Measurements from ENCODE around the gene ST8SIA1. TPM values are rescaled to one million over a fixed set of nuclear protein-coding genes. Genes with fewer than 3 reads are reported as not detected.

The ST8SIA1 gene
- total RNA-seq, 1 experiment from 2014 or later = 1.5 TPM

- Histone ChIP-seq H3K4me3 (ENCODE audit: insufficient read depth, low read depth, low read length) (no peak overlapping the region), H3K36me3 (replicated peaks; ENCODE audit: control insufficient read depth, insufficient read depth, low read length) (no peaks in the 10 kb centered on the region), H3K27me3 (ENCODE audit: control insufficient read depth, insufficient read depth, low read length) (no peaks in the 10 kb centered on the region)
- no peak for DNase-seq
Measured at GRCh38 chr12:22228022-22228875, 106.3 kb downstream of the ST8SIA1 start.

GRCh38 chr12:22223356-22223755 is 111.2 kb downstream of the ST8SIA1 start:
- Histone ChIP-seq H3K36me3 (replicated peaks; ENCODE audit: control insufficient read depth, insufficient read depth, low read length) (no peaks in the 10 kb centered on the region), H3K4me3 (ENCODE audit: insufficient read depth, low read depth, low read length) (no peak overlapping the region), H3K27me3 (ENCODE audit: control insufficient read depth, insufficient read depth, low read length) (no peaks in the 10 kb centered on the region)
- no peak for DNase-seq

GRCh38 chr12:22217556-22217955 is 117.0 kb downstream of the ST8SIA1 start:
- Histone ChIP-seq H3K4me3 (ENCODE audit: insufficient read depth, low read depth, low read length) (no peak overlapping the region), H3K27me3 (ENCODE audit: control insufficient read depth, insufficient read depth, low read length) (no peaks in the 10 kb centered on the region), H3K36me3 (replicated peaks; ENCODE audit: control insufficient read depth, insufficient read depth, low read length) (no peaks in the 10 kb centered on the region)
- no peak for DNase-seq

GRCh38 chr12:22215467-22216253 is 118.8 kb downstream of the ST8SIA1 start:
- Histone ChIP-seq H3K27me3 (ENCODE audit: control insufficient read depth, insufficient read depth, low read length) (no peaks in the 10 kb centered on the region), H3K4me3 (ENCODE audit: insufficient read depth, low read depth, low read length) (no peak overlapping the region), H3K36me3 (replicated peaks; ENCODE audit: control insufficient read depth, insufficient read depth, low read length) (no peaks in the 10 kb centered on the region)
- no peak for DNase-seq

GRCh38 chr12:22211128-22211527 is 123.4 kb downstream of the ST8SIA1 start:
- Histone ChIP-seq H3K4me3 (ENCODE audit: insufficient read depth, low read depth, low read length) (no peak overlapping the region), H3K27me3 (ENCODE audit: control insufficient read depth, insufficient read depth, low read length) (no peaks in the 10 kb centered on the region)
- no peak for DNase-seq

GRCh38 chr12:22209422-22209821 is 125.1 kb downstream of the ST8SIA1 start:
- Histone ChIP-seq H3K4me3 (ENCODE audit: insufficient read depth, low read depth, low read length) (no peak overlapping the region), H3K36me3 (replicated peaks; ENCODE audit: control insufficient read depth, insufficient read depth, low read length) (no peaks in the 10 kb centered on the region), H3K27me3 (ENCODE audit: control insufficient read depth, insufficient read depth, low read length) (no peaks in the 10 kb centered on the region)
- DNase-seq = no peak

More at GRCh38 chr12:22211128-22211527, 123.4 kb downstream of the ST8SIA1 start:
- H3K36me3 ChIP-seq (replicated peaks; ENCODE audit: control insufficient read depth, insufficient read depth, low read length) = no peaks in the 10 kb centered on the region

GRCh38 chr12:22206111-22206728 is 128.3 kb downstream of the ST8SIA1 start:
- no peaks in the 10 kb centered on the region for H3K27me3 ChIP-seq (ENCODE audit: control insufficient read depth, insufficient read depth, low read length)
- H3K4me3 ChIP-seq (ENCODE audit: insufficient read depth, low read depth, low read length) = no peak overlapping the region
- no peak for DNase-seq
- H3K36me3 ChIP-seq (replicated peaks; ENCODE audit: control insufficient read depth, insufficient read depth, low read length) = no peaks in the 10 kb centered on the region

- Histone ChIP-seq H3K27me3 (ENCODE audit: control insufficient read depth, insufficient read depth, low read length) (no peaks in the 10 kb centered on the region), H3K36me3 (replicated peaks; ENCODE audit: control insufficient read depth, insufficient read depth, low read length) (no peaks in the 10 kb centered on the region), H3K4me3 (ENCODE audit: insufficient read depth, low read depth, low read length) (no peak overlapping the region)
- DNase-seq = no peak
Measured at GRCh38 chr12:22204391-22204790, 130.1 kb downstream of the ST8SIA1 start.

- H3K27me3 ChIP-seq (ENCODE audit: control insufficient read depth, insufficient read depth, low read length) = no peaks in the 10 kb centered on the region
- DNase-seq = no peak
- H3K36me3 ChIP-seq (replicated peaks; ENCODE audit: control insufficient read depth, insufficient read depth, low read length) = no peaks in the 10 kb centered on the region
- no peak overlapping the region for H3K4me3 ChIP-seq (ENCODE audit: insufficient read depth, low read depth, low read length)
Measured at GRCh38 chr12:22202847-22203246, 131.7 kb downstream of the ST8SIA1 start.

GRCh38 chr12:22201101-22201500 is 133.4 kb downstream of the ST8SIA1 start:
- DNase-seq = no peak
- H3K27me3 ChIP-seq (ENCODE audit: control insufficient read depth, insufficient read depth, low read length) = no peaks in the 10 kb centered on the region
- H3K4me3 ChIP-seq (ENCODE audit: insufficient read depth, low read depth, low read length) = no peak overlapping the region
- no peaks in the 10 kb centered on the region for H3K36me3 ChIP-seq (replicated peaks; ENCODE audit: control insufficient read depth, insufficient read depth, low read length)

GRCh38 chr12:22196236-22196635 is 138.3 kb downstream of the ST8SIA1 start:
- DNase-seq = no peak
- Histone ChIP-seq H3K27me3 (ENCODE audit: control insufficient read depth, insufficient read depth, low read length) (no peaks in the 10 kb centered on the region), H3K36me3 (replicated peaks; ENCODE audit: control insufficient read depth, insufficient read depth, low read length) (no peaks in the 10 kb centered on the region), H3K4me3 (ENCODE audit: insufficient read depth, low read depth, low read length) (no peak overlapping the region)

GRCh38 chr12:22190969-22191368 is 143.5 kb downstream of the ST8SIA1 start:
- no peak overlapping the region for H3K4me3 ChIP-seq (ENCODE audit: insufficient read depth, low read depth, low read length)
- DNase-seq = no peak
- H3K36me3 ChIP-seq (replicated peaks; ENCODE audit: control insufficient read depth, insufficient read depth, low read length) = no peaks in the 10 kb centered on the region
- H3K27me3 ChIP-seq (ENCODE audit: control insufficient read depth, insufficient read depth, low read length) = no peaks in the 10 kb centered on the region

- Histone ChIP-seq H3K4me3 (ENCODE audit: insufficient read depth, low read depth, low read length) (no peak overlapping the region), H3K36me3 (replicated peaks; ENCODE audit: control insufficient read depth, insufficient read depth, low read length) (no peaks in the 10 kb centered on the region), H3K27me3 (ENCODE audit: control insufficient read depth, insufficient read depth, low read length) (no peaks in the 10 kb centered on the region)
- DNase-seq = no peak
Measured at GRCh38 chr12:22188431-22188830, 146.1 kb downstream of the ST8SIA1 start.

- DNase-seq = no peak
- no peak overlapping the region for H3K4me3 ChIP-seq (ENCODE audit: insufficient read depth, low read depth, low read length)
- H3K27me3 ChIP-seq (ENCODE audit: control insufficient read depth, insufficient read depth, low read length) = no peaks in the 10 kb centered on the region
- H3K36me3 ChIP-seq (replicated peaks; ENCODE audit: control insufficient read depth, insufficient read depth, low read length) = no peaks in the 10 kb centered on the region
Measured at GRCh38 chr12:22180705-22181104, 153.8 kb downstream of the ST8SIA1 start.

GRCh38 chr12:22173177-22173576 is 161.3 kb downstream of the ST8SIA1 start:
- no peak overlapping the region for H3K4me3 ChIP-seq (ENCODE audit: insufficient read depth, low read depth, low read length)
- H3K27me3 ChIP-seq (ENCODE audit: control insufficient read depth, insufficient read depth, low read length) = no peaks in the 10 kb centered on the region
- H3K36me3 ChIP-seq (replicated peaks; ENCODE audit: control insufficient read depth, insufficient read depth, low read length) = no peaks in the 10 kb centered on the region
- DNase-seq = peak; percentile 3
